HepG2 (cell line): ENCODE measurements around the gene SH2D3A. TPM values are rescaled to one million over a fixed set of nuclear protein-coding genes. Genes with fewer than 3 reads are reported as not detected.

Experiments used
- AGO1 ChIP-seq: fragments of 200-400 bp; formaldehyde crosslinking; IDR thresholded peaks from 2 replicates; pipeline ENCODE4 v1.6.1; 2017; ENCODE audit warnings: mild to moderate bottlenecking, low read depth, low read length, moderate library complexity; ENCODE audit not compliant: poor library complexity, severe bottlenecking
- BATF2 ChIP-seq: sonication (generic); formaldehyde crosslinking; IDR thresholded peaks from 2 replicates; pipeline ENCODE4 v1.8.0; 2022; ENCODE audit warnings: mild to moderate bottlenecking, missing genetic modification reagents, moderate library complexity
- GFI1 ChIP-seq: sonication (generic); formaldehyde crosslinking; IDR thresholded peaks from 2 replicates; pipeline ENCODE4 v1.5.0; 2020; ENCODE audit warnings: missing genetic modification reagents, mild to moderate bottlenecking, borderline replicate concordance
- HBP1 ChIP-seq: IDR thresholded peaks from 2 replicates; pipeline ENCODE4 v1.6.1; 2016; ENCODE audit warnings: low read depth, control low read depth
- HNRNPL ChIP-seq: fragments of 200-400 bp; formaldehyde crosslinking; IDR thresholded peaks from 2 replicates; pipeline ENCODE4 v1.6.1; 2017; ENCODE audit warnings: mild to moderate bottlenecking, low read depth, low read length
- NFKB2 ChIP-seq: sonication (generic); formaldehyde crosslinking; IDR thresholded peaks from 2 replicates; pipeline ENCODE4 v1.4.0; 2020; ENCODE audit warnings: missing genetic modification reagents, borderline replicate concordance
- NRL ChIP-seq: sonication (generic); formaldehyde crosslinking; IDR thresholded peaks from 2 replicates; pipeline ENCODE4 v1.5.0; 2020; ENCODE audit warnings: missing genetic modification reagents, mild to moderate bottlenecking, moderate library complexity, borderline replicate concordance
- PAWR ChIP-seq: sonication (generic); formaldehyde crosslinking; IDR thresholded peaks from 2 replicates; pipeline ENCODE4 v1.4.0; 2020; ENCODE audit warnings: missing genetic modification reagents, mild to moderate bottlenecking, borderline replicate concordance
- ZFP91 ChIP-seq: sonication (generic); formaldehyde crosslinking; IDR thresholded peaks from 2 replicates; pipeline ENCODE4 v1.9.0; 2022; ENCODE audit warnings: missing genetic modification reagents, mild to moderate bottlenecking, borderline replicate concordance
- ZNF318 ChIP-seq: sonication (generic); formaldehyde crosslinking; IDR thresholded peaks from 2 replicates; pipeline ENCODE4 v1.4.0; 2020; ENCODE audit warnings: mild to moderate bottlenecking, missing genetic modification reagents
- ZNF672 ChIP-seq: sonication (generic); formaldehyde crosslinking; IDR thresholded peaks from 2 replicates; pipeline ENCODE4 v1.8.1; 2022; ENCODE audit warnings: missing genetic modification reagents
- ZNF724P ChIP-seq: sonication (generic); formaldehyde crosslinking; IDR thresholded peaks from 2 replicates; pipeline ENCODE4 v1.8.0; 2022; ENCODE audit warnings: missing genetic modification reagents, borderline replicate concordance
- ZNF746 ChIP-seq: sonication (generic); formaldehyde crosslinking; IDR thresholded peaks from 2 replicates; pipeline ENCODE4 v1.8.0; 2022; ENCODE audit warnings: mild to moderate bottlenecking, missing genetic modification reagents
- ZNF749 ChIP-seq: sonication (generic); formaldehyde crosslinking; IDR thresholded peaks from 2 replicates; pipeline ENCODE4 v1.8.0; 2022; ENCODE audit warnings: mild to moderate bottlenecking, missing genetic modification reagents, moderate library complexity, borderline replicate concordance
- ZNF878 ChIP-seq: sonication (generic); formaldehyde crosslinking; IDR thresholded peaks from 2 replicates; pipeline ENCODE4 v1.8.1; 2023; ENCODE audit warnings: mild to moderate bottlenecking, missing genetic modification reagents, moderate library complexity
- polyA plus RNA-seq, 8 experiments: library from polyadenylated mRNA; depleted of rRNA in 3 of 8; stranded (reverse) in 7 of 8; unstranded in 1 of 8; fragments of >200 nt; fragmentation: Illumina TruSeq in 4 of 8; extraction: Trizol in 4 of 8; gene quantifications; 2 replicates each; pipeline versions ENCODE4 v1.2.1 to v1.2.3, GENCODE V29; 2011 to 2016; ENCODE audit warnings: low read depth in 4 of 8, missing spikeins in 1 of 8, mixed read lengths in 1 of 8; ENCODE audit not compliant: insufficient read depth in 1 of 8
- total RNA-seq, 5 experiments: library from RNA; depleted of rRNA; stranded (reverse); fragments of >200 nt; fragmentation: Illumina TruSeq; extraction: Trizol; gene quantifications; 2 replicates each; pipeline ENCODE4 v1.2.3, GENCODE V29; 2016; ENCODE audit warnings: low read depth in 1 of 5

The SH2D3A gene
- total and polyA plus RNA-seq, 2 of the 13 experiments (the other 11 are each of a cell fraction or from before 2014, with no cell fraction given) = 1.0 to 2.2 TPM

GRCh38 chr19:6713773-6714692 is 53.2 kb downstream of the SH2D3A start (continued):
- TF ChIP-seq BATF2 (CRISPR knock-in tag) = no peak
- TF ChIP-seq GFI1 (CRISPR knock-in tag) = no peak
- TF ChIP-seq ZNF318 (CRISPR knock-in tag) = no peak
- TF ChIP-seq PAWR (CRISPR knock-in tag) = no peak
- TF ChIP-seq ZFP91 (CRISPR knock-in tag) = 0 out of 2 replicates have a peak, but pooled peaks have one; percentile 7
- TF ChIP-seq ZNF878 = 0 out of 2 replicates have a peak, but pooled peaks have one; percentile 35
- peak; percentile 61; the same call in 1 of the 2 replicates for TF ChIP-seq NFKB2
- TF ChIP-seq ZNF749 (CRISPR knock-in tag) = peak; percentile 45; the same call in 1 of the 2 replicates
- TF ChIP-seq HBP1 (CRISPR knock-in tag) = no peak
- peak; percentile 78; the same call in 1 of the 2 replicates for TF ChIP-seq NRL
- 0 out of 2 replicates have a peak, but pooled peaks have one; percentile 45 for TF ChIP-seq ZNF672 (CRISPR knock-in tag)
- TF ChIP-seq ZNF746 (CRISPR knock-in tag) = 0 out of 2 replicates have a peak, but pooled peaks have one; percentile 37
- peak; percentile 22; the same call in 1 of the 2 replicates for TF ChIP-seq HNRNPL
- TF ChIP-seq ZNF724P (CRISPR knock-in tag) = 0 out of 2 replicates have a peak, but pooled peaks have one; percentile 35
- peak; percentile 49 for TF ChIP-seq AGO1
